ENCODE measurements around the gene ELOVL6.
"Not testable (repeated sequence)": the region's sequence is repeated elsewhere in the genome, so short reads cannot be mapped to it uniquely, and the experiment has no call there.

ELOVL6 gene

GRCh38 chr4:110196871-110197528 is 1.4 kb downstream of the ELOVL6 start:
- DNase-seq (ENCODE audit: low read depth in 1 of 2, low spot score in 1 of 2), result peak; percentile 22 to 50

- DNase-seq (ENCODE audit: low read depth in 1 of 2, low spot score in 1 of 2), result peak in 1 of 2 donors; percentile 20
Measured at GRCh38 chr4:110196206-110196870, 2.1 kb downstream of the ELOVL6 start.

GRCh38 chr4:110195561-110196205 is 2.7 kb downstream of the ELOVL6 start:
- no peak for DNase-seq (ENCODE audit: low read depth in 1 of 2, low spot score in 1 of 2)

GRCh38 chr4:110193822-110194761 is 4.3 kb downstream of the ELOVL6 start:
- DNase-seq (ENCODE audit: low read depth in 1 of 2, low spot score in 1 of 2), result peak; percentile 37 to 39

- not testable (repeated sequence) for DNase-seq (ENCODE audit: low read depth in 1 of 2, low spot score in 1 of 2)
Measured at GRCh38 chr4:110193287-110193686, 5.1 kb downstream of the ELOVL6 start.

GRCh38 chr4:110190249-110190648 is 8.2 kb downstream of the ELOVL6 start:
- DNase-seq (ENCODE audit: low read depth in 1 of 2, low spot score in 1 of 2), result no peak

DNA sequence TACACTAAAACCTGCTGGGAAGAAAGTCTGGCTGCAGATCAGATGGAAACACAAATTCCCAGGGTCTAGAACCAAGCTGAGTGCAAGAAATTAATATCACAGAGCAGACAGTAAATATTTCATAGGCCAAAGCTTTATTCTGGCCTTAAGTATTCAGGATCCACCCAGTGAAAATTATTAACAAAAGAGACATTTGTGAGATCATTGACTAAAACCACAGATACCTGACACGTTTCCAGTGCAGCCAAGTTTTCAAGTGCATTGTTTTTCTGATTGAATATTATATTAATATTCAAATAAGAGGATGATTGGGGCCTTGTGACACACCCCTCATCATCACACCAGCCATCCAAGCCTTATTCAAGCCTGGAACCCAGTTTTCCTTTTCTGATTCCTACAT is 10.3 kb downstream of the ELOVL6 start:
- no peak for DNase-seq (ENCODE audit: low read depth in 1 of 2, low spot score in 1 of 2)

- DNase-seq (ENCODE audit: low read depth in 1 of 2, low spot score in 1 of 2), result no peak
Measured at GRCh38 chr4:110184791-110185155, 13.6 kb downstream of the ELOVL6 start.

GRCh38 chr4:110184140-110184790 is 14.2 kb downstream of the ELOVL6 start:
- no peak for DNase-seq (ENCODE audit: low read depth in 1 of 2, low spot score in 1 of 2)

- DNase-seq (ENCODE audit: low read depth in 1 of 2, low spot score in 1 of 2), result no peak
Measured at GRCh38 chr4:110183643-110184042, 14.8 kb downstream of the ELOVL6 start.

- no peak for DNase-seq (ENCODE audit: low read depth in 1 of 2, low spot score in 1 of 2)
Measured at GRCh38 chr4:110183058-110183457, 15.4 kb downstream of the ELOVL6 start.

DNA sequence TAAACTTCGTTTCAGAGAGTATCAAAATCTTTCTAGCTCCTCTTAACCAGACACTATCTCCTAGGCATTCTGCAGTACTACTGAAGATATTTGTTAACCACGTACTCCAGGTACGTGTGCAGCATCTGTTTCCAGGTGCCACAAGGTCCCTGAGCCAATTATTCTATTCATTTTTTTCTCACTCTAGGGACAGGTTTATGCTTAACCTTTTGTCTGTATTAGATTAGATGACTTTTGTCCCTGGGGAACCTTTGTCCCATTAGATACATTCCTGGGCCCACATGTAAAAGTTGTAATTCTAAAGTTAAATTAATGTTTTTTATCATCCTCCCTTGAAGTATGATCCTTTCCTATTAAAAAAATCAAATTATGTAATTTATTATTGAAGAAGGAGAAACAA is 16.5 kb downstream of the ELOVL6 start:
- DNase-seq (ENCODE audit: low read depth in 1 of 2, low spot score in 1 of 2), result no peak

DNA sequence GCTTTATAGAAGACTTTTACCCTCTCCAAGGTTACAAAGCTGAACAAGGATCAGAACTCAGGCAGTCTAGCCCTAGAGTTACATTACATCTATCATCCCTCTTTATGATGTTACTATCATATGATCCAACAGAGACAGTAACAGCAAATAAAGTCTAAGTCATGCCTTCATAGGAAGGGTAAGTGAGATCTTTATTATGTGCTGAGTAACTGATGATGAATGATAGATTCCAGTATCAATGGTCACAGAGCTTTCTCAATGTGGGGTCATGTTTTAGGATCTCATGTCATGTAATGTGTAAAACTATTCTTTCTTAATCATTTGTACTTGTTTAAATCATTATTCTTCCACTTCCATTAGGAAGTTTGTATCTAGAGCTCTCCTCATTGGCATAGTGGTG is 22.8 kb downstream of the ELOVL6 start:
- no peak for DNase-seq (ENCODE audit: low read depth in 1 of 2, low spot score in 1 of 2)

GRCh38 chr4:110172972-110173371 is 25.4 kb downstream of the ELOVL6 start:
- DNase-seq (ENCODE audit: low read depth in 1 of 2, low spot score in 1 of 2), result no peak

GRCh38 chr4:110171971-110172370 is 26.4 kb downstream of the ELOVL6 start:
- no peak for DNase-seq (ENCODE audit: low read depth in 1 of 2, low spot score in 1 of 2)

DNA sequence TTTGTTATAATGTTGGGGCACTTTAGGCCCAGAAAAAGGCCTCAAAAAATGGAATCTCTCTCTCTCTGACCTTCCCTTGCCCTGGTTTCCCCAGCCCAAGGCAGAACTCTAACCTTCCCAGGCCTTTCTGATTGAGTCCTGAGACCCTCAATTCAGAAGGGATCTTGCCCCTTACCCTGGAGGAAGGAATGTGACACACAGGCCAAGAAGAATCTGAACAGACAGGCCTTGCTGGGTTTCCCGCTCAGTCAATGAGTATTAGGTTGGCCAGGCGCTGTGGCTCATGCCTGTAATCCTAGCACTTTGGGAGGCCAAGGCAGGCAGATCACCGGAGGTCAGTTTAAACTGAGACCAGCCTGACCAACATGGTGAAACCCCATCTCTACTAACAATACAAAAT is 27.6 kb downstream of the ELOVL6 start:
- DNase-seq (ENCODE audit: low read depth in 1 of 2, low spot score in 1 of 2), result no peak

GRCh38 chr4:110165382-110166286 is 32.8 kb downstream of the ELOVL6 start:
- peak; percentile 9 to 22 for DNase-seq (ENCODE audit: low read depth in 1 of 2, low spot score in 1 of 2)

GRCh38 chr4:110164856-110165255 is 33.6 kb downstream of the ELOVL6 start:
- no peak for DNase-seq (ENCODE audit: low read depth in 1 of 2, low spot score in 1 of 2)

GRCh38 chr4:110164251-110164650 is 34.2 kb downstream of the ELOVL6 start:
- DNase-seq (ENCODE audit: low read depth in 1 of 2, low spot score in 1 of 2), result no peak
